ENCODE results near the gene TSNAXIP1. TPM values are rescaled to one million over a fixed set of nuclear protein-coding genes. Genes with fewer than 3 reads are reported as not detected.

Gene TSNAXIP1
- total RNA-seq, 4 donors from 2014 or later = 0.35 to 7.4 (median 0.94) TPM; not detected in 1

DNA sequence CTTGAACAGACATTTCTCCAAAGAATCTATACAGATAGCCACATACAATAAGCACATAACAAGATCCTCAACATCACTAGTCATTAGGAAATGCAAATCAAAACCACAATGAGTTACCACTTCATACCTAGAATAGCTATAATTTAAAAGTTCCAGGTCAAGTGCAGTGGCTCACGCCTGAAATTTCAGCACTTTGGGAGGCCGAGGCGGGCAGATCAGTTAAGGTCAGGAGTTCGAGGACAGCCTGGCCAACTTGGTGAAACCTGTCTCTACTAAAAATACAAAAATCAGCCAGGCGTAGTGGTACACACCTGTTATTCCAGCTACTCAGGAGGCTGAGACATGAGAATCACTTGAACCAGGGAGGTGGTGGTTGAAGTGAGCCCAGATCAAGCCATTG is 20.2 kb upstream of the TSNAXIP1 start:
- Histone ChIP-seq H3K9me3 (no peaks in the 10 kb centered on the region), H3K4me3 (no peak overlapping the region), H3K27ac (no peak overlapping the region), H3K36me3 (no peaks in the 10 kb centered on the region), H3K4me1 (peaks cover 0 to under 1% (median 0%) of the 10 kb centered on the region in 4 donors), H3K27me3 (no peaks in the 10 kb centered on the region)
- no peak for DNase-seq
- TF ChIP-seq POLR2A (IDR thresholded peaks at IDR 0.05) = no peak
- TF ChIP-seq, protein P1, sequence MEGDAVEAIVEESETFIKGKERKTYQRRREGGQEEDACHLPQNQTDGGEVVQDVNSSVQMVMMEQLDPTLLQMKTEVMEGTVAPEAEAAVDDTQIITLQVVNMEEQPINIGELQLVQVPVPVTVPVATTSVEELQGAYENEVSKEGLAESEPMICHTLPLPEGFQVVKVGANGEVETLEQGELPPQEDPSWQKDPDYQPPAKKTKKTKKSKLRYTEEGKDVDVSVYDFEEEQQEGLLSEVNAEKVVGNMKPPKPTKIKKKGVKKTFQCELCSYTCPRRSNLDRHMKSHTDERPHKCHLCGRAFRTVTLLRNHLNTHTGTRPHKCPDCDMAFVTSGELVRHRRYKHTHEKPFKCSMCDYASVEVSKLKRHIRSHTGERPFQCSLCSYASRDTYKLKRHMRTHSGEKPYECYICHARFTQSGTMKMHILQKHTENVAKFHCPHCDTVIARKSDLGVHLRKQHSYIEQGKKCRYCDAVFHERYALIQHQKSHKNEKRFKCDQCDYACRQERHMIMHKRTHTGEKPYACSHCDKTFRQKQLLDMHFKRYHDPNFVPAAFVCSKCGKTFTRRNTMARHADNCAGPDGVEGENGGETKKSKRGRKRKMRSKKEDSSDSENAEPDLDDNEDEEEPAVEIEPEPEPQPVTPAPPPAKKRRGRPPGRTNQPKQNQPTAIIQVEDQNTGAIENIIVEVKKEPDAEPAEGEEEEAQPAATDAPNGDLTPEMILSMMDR (IDR thresholded peaks at IDR 0.05) = no peak

DNA sequence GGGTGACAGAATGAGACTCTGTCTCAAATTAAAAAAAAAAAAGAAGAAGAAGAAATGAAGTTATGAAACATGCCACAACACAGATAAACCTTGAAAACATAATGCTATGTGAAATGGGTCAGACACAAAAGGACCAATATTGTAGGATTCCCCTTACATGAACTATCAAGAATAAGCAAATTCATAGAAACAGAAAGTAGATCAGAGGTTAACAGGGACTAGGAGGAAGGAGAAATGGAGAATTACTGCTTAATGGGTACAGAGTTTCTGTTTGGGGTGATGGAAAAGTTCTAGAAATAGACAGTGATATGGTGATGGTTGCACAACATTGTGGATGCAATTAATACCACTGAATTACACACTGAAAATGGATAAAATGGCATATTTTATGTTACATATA is 16.6 kb upstream of the TSNAXIP1 start:
- Histone ChIP-seq H3K9me3 (no peaks in the 10 kb centered on the region), H3K27me3 (no peaks in the 10 kb centered on the region), H3K27ac (no peak overlapping the region), H3K36me3 (no peaks in the 10 kb centered on the region), H3K4me1 (no peaks in the 10 kb centered on the region), H3K4me3 (no peak overlapping the region)
- TF ChIP-seq, protein P1 (IDR thresholded peaks at IDR 0.05) = no peak
- DNase-seq = no peak

DNA sequence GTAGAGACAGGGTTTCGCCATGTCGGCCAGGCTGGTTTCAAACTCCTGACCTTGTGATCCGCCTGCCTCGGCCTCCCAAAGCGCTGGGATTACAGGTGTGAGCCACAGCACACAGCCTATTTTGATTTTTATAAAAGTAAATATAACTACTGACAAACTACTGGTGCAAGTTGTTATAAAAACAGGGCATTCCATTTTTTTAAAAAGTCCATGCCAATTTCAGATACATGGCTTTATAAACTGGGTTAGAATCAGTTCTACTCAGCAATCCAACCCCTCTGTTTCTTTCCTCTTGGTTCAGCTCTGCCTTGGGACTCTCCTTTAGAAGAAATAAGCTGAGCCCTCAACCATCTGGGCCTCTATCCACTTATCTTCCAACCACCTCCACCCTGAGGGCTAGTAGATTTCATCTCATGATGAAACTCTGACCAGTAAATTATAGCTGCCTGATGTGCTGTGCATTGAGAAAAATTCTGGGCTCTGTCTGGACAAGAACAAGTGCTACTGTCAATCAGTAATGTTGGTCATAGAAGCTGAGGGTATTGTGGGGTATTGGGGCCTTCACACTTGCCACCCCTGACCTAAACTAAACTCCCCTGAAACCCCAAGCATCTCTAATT is 10.5 kb upstream of the TSNAXIP1 start:
- TF ChIP-seq POLR2A (IDR thresholded peaks at IDR 0.05) = no peak
- TF ChIP-seq, protein P1 (IDR thresholded peaks at IDR 0.05) = no peak
- DNase-seq = no peak

DNA sequence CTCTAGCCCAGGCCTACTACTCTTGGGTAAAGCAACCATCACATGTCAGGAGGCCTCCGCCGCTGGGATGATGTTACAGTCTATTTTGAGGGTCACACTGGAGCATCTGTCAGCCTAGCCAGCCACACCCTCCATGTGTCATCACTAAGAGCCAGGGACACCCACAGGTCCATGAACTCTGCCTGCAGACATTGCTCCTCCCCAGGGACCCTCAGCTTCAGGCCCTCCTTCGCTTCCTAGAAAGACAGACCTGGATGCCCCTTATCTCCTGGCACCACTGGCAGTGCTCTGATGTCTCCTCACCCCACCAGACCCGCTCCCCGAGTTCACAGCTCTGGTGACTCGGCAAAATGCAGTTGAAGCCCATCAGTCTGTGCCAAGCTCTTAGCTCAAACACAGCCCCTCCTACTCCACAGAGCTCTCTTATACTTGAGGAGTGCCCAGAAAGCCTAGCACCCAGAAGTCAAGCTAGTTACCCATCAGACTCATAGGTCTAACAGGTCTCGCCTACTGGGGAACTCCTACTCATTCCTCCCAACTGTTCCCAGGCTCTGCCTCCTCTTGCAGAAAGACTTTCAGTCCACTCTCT is 6.3 kb upstream of the TSNAXIP1 start:
- Histone ChIP-seq H3K36me3 (peaks cover 0 to 24% (median 0%) of the 10 kb centered on the region in 3 donors), H3K27ac (no peak overlapping the region), H3K4me1 (peaks cover 0 to 19% (median 14%) of the 10 kb centered on the region in 4 donors), H3K4me3 (no peak overlapping the region), H3K9me3 (no peaks in the 10 kb centered on the region), H3K27me3 (no peaks in the 10 kb centered on the region)
- no peak for TF ChIP-seq POLR2A (IDR thresholded peaks at IDR 0.05)
- TF ChIP-seq, protein P1 (IDR thresholded peaks at IDR 0.05) = no peak
- no peak for DNase-seq

More for the DNA sequence above, 10.5 kb upstream of the TSNAXIP1 start:
- H3K27me3 ChIP-seq = no peaks in the 10 kb centered on the region
- peaks cover 0 to 3% (median under 1%) of the 10 kb centered on the region in 4 donors for H3K4me1 ChIP-seq
- H3K27ac ChIP-seq = no peak overlapping the region
- no peaks in the 10 kb centered on the region for H3K9me3 ChIP-seq
- H3K4me3 ChIP-seq = no peak overlapping the region
- peaks cover 0 to 8% (median 0%) of the 10 kb centered on the region in 3 donors for H3K36me3 ChIP-seq

DNA sequence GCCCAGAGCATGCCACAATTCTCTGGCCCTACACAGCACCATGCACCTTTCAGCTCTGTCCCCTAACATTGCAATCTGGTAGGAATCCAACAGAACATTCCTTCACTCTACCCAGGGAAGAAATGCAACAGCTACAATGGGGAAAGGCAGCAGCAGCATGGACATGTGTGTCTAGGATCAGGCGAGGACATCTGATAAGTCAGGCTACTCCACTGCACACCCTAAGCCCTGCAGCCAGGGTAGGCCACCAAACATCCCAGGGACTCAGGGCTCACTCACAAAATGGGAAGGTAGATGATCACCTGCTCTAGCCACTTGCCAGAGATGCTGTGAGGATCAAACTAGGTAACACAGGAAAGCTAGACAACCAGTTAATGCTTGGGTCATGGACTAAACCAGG is 5.4 kb upstream of the TSNAXIP1 start:
- no peak overlapping the region for H3K4me3 ChIP-seq
- H3K27me3 ChIP-seq = no peaks in the 10 kb centered on the region
- no peak for DNase-seq
- TF ChIP-seq, protein P1 (IDR thresholded peaks at IDR 0.05) = no peak
- TF ChIP-seq POLR2A (IDR thresholded peaks at IDR 0.05) = no peak
- no peaks in the 10 kb centered on the region for H3K9me3 ChIP-seq
- no peak overlapping the region for H3K27ac ChIP-seq
- peaks cover 0 to 24% (median 16%) of the 10 kb centered on the region in 4 donors for H3K4me1 ChIP-seq
- peaks cover 0 to 24% (median 0%) of the 10 kb centered on the region in 3 donors for H3K36me3 ChIP-seq

Measured in Peyer's patch (tissue), 4 donors.